Ascending aorta (tissue), 2 donors: ENCODE results near the gene ENOX1. TPM values are rescaled to one million over a fixed set of nuclear protein-coding genes. Genes with fewer than 3 reads are reported as not detected.

Source experiments
- DNase-seq, 2 donors: peaks; one replicate each; pipeline ENCODE4 v3.0.0-alpha.2; 2019; ENCODE audit warnings: low spot score in 2 of 2
- H3K27ac ChIP-seq, 2 donors: fragments of 200-600 bp; sonication (generic); one replicate each; pipeline ENCODE4 v1.5.1; 2016 to 2017; ENCODE audit warnings: mild to moderate bottlenecking in 1 of 2
- H3K27me3 ChIP-seq: fragments of 200-600 bp; sonication (generic); one replicate; pipeline ENCODE4 v1.5.1; 2017
- H3K36me3 ChIP-seq, 2 donors: fragments of 200-600 bp; sonication (generic); one replicate each; pipeline ENCODE4 v1.5.1; 2016
- H3K4me1 ChIP-seq, 2 donors: fragments of 200-600 bp; sonication (generic); one replicate each; pipeline ENCODE4 v1.5.1; 2016 to 2017; ENCODE audit warnings: mild to moderate bottlenecking in 1 of 2
- H3K4me3 ChIP-seq, 2 donors: fragments of 200-600 bp; sonication (generic); one replicate each; pipeline ENCODE4 v1.5.1; 2016 to 2017; ENCODE audit warnings: mild to moderate bottlenecking in 1 of 2
- H3K9me3 ChIP-seq, 2 donors: fragments of 200-600 bp; sonication (generic); one replicate each; pipeline ENCODE4 v1.5.1; 2016
- intact Hi-C: fragments of 100-400 bp; cut with DNase I; formaldehyde crosslinking; loops from one replicate; pipeline ENCODE4 v1.15.1; 2023
- total RNA-seq: library from RNA; depleted of rRNA; stranded (reverse); fragments of >200 nt; gene quantifications from one replicate; pipeline ENCODE4 v1.1.0, GENCODE V29; 2016
- TF ChIP-seq, protein P1 (sequence below), 3 experiments: fragments of 200-600 bp in 2 of 3; fragments of 450-650 bp in 1 of 3; sonication (generic) in 2 of 3; IDR thresholded peaks; one replicate each; pipeline ENCODE4 v1.5.1; 2016 to 2019; ENCODE audit warnings: antibody characterized with exemption in 3 of 3, mild to moderate bottlenecking in 1 of 3, moderate library complexity in 1 of 3

Gene ENOX1
- total RNA-seq, 1 donor from 2014 or later: 0.21 TPM

DNA sequence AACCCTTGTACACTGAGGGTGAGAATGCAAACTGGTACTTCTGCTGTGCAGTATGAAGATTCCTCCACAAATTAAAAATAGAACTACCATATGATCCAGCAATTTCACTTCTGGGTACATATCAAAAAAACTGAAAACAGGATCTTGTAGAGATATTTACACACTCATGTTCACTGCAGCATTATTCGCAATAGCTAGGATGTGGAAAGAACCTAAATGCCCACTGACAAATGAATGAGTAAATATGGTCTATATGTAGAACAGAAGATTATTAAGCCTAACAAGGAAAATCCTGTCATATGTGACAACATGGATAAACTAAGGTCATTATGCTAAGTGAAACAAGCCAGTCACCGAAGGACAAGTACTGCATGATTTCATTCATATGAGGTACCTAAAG is 304.7 kb downstream of the ENOX1 start:
- TF ChIP-seq, protein P1, sequence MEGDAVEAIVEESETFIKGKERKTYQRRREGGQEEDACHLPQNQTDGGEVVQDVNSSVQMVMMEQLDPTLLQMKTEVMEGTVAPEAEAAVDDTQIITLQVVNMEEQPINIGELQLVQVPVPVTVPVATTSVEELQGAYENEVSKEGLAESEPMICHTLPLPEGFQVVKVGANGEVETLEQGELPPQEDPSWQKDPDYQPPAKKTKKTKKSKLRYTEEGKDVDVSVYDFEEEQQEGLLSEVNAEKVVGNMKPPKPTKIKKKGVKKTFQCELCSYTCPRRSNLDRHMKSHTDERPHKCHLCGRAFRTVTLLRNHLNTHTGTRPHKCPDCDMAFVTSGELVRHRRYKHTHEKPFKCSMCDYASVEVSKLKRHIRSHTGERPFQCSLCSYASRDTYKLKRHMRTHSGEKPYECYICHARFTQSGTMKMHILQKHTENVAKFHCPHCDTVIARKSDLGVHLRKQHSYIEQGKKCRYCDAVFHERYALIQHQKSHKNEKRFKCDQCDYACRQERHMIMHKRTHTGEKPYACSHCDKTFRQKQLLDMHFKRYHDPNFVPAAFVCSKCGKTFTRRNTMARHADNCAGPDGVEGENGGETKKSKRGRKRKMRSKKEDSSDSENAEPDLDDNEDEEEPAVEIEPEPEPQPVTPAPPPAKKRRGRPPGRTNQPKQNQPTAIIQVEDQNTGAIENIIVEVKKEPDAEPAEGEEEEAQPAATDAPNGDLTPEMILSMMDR (IDR thresholded peaks at IDR 0.05): no peak
- H3K36me3 ChIP-seq: no peaks in the 10 kb centered on the region
- no peaks in the 10 kb centered on the region for H3K27me3 ChIP-seq
- intact Hi-C loops: no loop called here
- H3K9me3 ChIP-seq: no peaks in the 10 kb centered on the region
- H3K4me1 ChIP-seq: peaks cover 0 to 3% of the 10 kb centered on the region in 2 donors
- DNase-seq: no peak
- no peak overlapping the region for H3K4me3 ChIP-seq
- no peak overlapping the region for H3K27ac ChIP-seq

DNA sequence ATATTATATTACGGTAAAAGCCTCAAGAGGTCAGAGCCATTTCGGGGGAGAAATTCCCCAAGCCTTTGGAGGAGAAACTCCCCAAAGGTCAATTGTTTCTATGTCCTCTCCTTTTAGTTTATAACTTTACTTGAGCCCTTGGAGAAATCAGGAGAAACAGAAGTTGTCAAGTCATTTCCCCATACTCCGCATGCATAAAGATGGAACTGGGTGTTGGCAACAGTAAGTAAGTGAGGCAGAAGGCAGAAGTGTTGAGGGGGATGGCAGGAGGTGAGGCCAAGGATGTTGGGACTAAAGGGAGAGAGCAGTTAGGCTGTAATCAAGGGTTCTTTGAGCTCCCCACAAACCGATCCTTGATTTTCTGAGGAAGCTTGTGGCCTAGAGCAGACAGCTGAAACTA is 307.9 kb downstream of the ENOX1 start:
- H3K4me3 ChIP-seq: no peak overlapping the region
- H3K36me3 ChIP-seq: no peaks in the 10 kb centered on the region
- TF ChIP-seq, protein P1 (IDR thresholded peaks at IDR 0.05): no peak
- intact Hi-C loops: no loop called here
- no peak for DNase-seq
- H3K27ac ChIP-seq: no peak overlapping the region
- H3K27me3 ChIP-seq: no peaks in the 10 kb centered on the region
- H3K9me3 ChIP-seq: no peaks in the 10 kb centered on the region
- H3K4me1 ChIP-seq: peaks cover 0 to 3% of the 10 kb centered on the region in 2 donors

DNA sequence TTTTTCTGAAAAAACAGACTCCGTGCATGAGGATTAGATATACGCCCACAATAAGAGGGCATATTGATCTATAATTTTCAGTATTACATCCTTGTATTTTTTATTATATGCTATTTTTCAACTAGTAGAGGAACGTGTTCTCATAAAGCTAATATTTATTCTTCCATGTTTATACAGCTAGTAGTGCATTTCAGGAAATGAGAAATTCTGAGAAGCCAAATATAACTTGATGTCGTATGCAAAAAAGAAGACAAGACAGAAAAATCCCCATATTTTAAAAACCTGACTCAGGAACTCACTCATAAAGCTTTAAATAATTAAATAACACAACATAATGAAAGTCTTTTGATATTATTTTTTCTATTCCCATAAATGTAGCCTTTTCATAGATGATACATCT is 308.6 kb downstream of the ENOX1 start:
- Histone ChIP-seq H3K9me3 (no peaks in the 10 kb centered on the region), H3K4me3 (no peak overlapping the region), H3K27ac (no peak overlapping the region), H3K27me3 (no peaks in the 10 kb centered on the region), H3K4me1 (peaks cover 0 to 3% of the 10 kb centered on the region in 2 donors), H3K36me3 (no peaks in the 10 kb centered on the region)
- no peak for DNase-seq
- intact Hi-C loops: no loop called here
- TF ChIP-seq, protein P1 (IDR thresholded peaks at IDR 0.05): no peak

DNA sequence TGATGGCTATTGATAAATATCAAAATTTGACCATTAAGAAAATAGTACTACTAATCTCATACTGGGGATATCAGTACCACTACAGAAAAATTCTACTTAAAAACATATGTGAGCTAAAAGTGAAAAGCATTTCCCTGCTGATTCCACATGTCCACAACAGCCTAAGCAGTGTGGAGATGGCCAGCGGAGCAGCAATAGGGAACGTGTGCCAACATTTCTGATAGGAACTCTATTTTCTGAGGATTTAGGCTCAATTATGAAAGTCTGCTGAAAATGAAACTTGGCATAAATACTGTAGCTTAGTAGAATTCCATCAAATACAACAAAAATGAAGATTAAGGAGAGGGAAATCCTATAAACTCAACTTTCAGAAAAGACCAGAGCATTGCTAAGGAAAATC is 311.6 kb downstream of the ENOX1 start:
- TF ChIP-seq, protein P1 (IDR thresholded peaks at IDR 0.05): no peak
- Histone ChIP-seq H3K4me1 (peaks cover 0 to 9% of the 10 kb centered on the region in 2 donors), H3K9me3 (no peaks in the 10 kb centered on the region), H3K27ac (no peak overlapping the region), H3K36me3 (no peaks in the 10 kb centered on the region), H3K27me3 (no peaks in the 10 kb centered on the region), H3K4me3 (no peak overlapping the region)
- no peak for DNase-seq
- intact Hi-C loops: no loop called here

DNA sequence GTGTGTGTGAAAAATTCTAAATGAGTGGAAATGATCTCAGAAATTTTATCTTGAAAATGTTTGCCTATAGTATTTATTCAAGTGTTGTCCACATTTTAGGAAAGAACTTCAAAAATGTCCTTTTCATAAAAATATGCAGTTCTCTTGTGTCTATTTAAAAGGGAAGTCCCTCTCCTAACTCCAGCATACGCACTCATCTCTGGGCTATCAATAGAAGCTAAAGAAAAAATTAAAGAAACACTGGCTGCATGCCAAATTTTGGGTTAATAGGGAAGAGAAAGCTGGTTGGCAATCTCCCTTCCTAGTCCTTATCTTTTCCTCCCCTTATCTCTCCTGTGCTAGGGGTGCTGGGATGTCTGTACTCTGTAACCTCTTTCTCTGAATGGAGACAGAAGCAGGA is 313.3 kb downstream of the ENOX1 start:
- Histone ChIP-seq H3K27ac (no peak overlapping the region), H3K4me1 (peaks cover 0 to 9% of the 10 kb centered on the region in 2 donors), H3K36me3 (no peaks in the 10 kb centered on the region), H3K27me3 (no peaks in the 10 kb centered on the region), H3K4me3 (no peak overlapping the region), H3K9me3 (no peaks in the 10 kb centered on the region)
- TF ChIP-seq, protein P1 (IDR thresholded peaks at IDR 0.05): no peak
- no peak for DNase-seq
- intact Hi-C loops: no loop called here

DNA sequence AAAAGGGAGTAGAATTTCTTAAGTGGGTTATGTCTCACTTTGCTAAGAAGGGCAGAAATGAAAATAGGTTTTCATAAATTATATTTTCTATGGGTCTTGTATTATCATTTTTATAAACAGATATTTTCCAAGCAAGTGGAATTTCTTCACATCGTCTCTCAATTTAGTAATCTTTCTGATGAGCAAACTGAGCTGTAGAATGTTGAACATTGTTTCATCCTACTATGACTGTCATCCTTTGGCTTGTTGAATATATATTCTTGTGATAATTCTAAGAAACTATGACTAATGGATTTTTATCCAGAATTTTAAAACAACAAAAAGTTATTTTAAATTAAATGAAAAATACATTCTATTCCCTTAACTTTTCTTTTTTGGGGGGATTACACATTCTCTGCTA is 313.8 kb downstream of the ENOX1 start:
- TF ChIP-seq, protein P1 (IDR thresholded peaks at IDR 0.05): no peak
- no peak for DNase-seq
- Histone ChIP-seq H3K4me3 (no peak overlapping the region), H3K9me3 (no peaks in the 10 kb centered on the region), H3K4me1 (peaks cover 0 to 9% of the 10 kb centered on the region in 2 donors), H3K27ac (no peak overlapping the region), H3K27me3 (no peaks in the 10 kb centered on the region), H3K36me3 (no peaks in the 10 kb centered on the region)
- intact Hi-C loops: no loop called here
